Stimulated activated CD8-positive, alpha-beta memory T cell treated with anti-CD3 and anti-CD28 coated beads, Interleukin-2, amount 100 ng/mL, for 48 hours (primary cell): ENCODE data around the gene FXN.

Experiments
- DNase-seq, 2 donors: peaks; one replicate each; pipeline ENCODE4 v3.0.0-alpha.2; 2020; ENCODE audit warnings: low read depth in 2 of 2

FXN gene

GRCh38 chr9:69140123-69140735 lies 104.7 kb downstream of the FXN start:
- no peak for DNase-seq

GRCh38 chr9:69141851-69142250 lies 106.3 kb downstream of the FXN start:
- no peak for DNase-seq

GRCh38 chr9:69143291-69143690 lies 107.7 kb downstream of the FXN start:
- DNase-seq = no peak

- no peak for DNase-seq
Measured at GRCh38 chr9:69145144-69145715, 109.7 kb downstream of the FXN start.

GRCh38 chr9:69147041-69147834 lies 111.7 kb downstream of the FXN start:
- no peak for DNase-seq

GRCh38 chr9:69149321-69149807 lies 113.8 kb downstream of the FXN start:
- DNase-seq = no peak
